HCT116 (cell line): ENCODE measurements around the gene ETS1.

Experiments used
- ATF3 ChIP-seq: IDR thresholded peaks from 2 replicates; pipeline ENCODE4 v1.6.1; 2012
- CEBPB ChIP-seq: IDR thresholded peaks from 2 replicates; pipeline ENCODE4 v1.6.1; 2012; ENCODE audit warnings: low read depth
- CTCF ChIP-seq, 3 experiments: fragments of 200-600 bp in 1 of 3; sonication (generic) in 1 of 3; IDR thresholded peaks in 2 of 3; conservative IDR thresholded peaks in 1 of 3; 2 replicates each; pipeline ENCODE4 v1.5.1; 2012 to 2017; ENCODE audit warnings: low read depth in 2 of 3, low read length in 2 of 3, antibody characterized with exemption in 1 of 3, borderline replicate concordance in 1 of 3, control low read depth in 1 of 3, mild to moderate bottlenecking in 1 of 3, mixed read lengths in 1 of 3, mixed run types in 1 of 3, moderate library complexity in 1 of 3; ENCODE audit not compliant: insufficient read depth in 1 of 3
- ELF1 ChIP-seq: IDR thresholded peaks from 2 replicates; pipeline ENCODE4 v1.6.1; 2012; ENCODE audit warnings: low read depth, borderline replicate concordance
- EZH2 ChIP-seq: fragments of 200-600 bp; sonication (generic); IDR thresholded peaks from 2 replicates; pipeline ENCODE4 v1.6.1; 2017; ENCODE audit warnings: antibody characterized with exemption, mixed run types
- EZH2phosphoT487 ChIP-seq: fragments of 200-600 bp; IDR thresholded peaks from 2 replicates; pipeline ENCODE4 v1.6.1; 2018; ENCODE audit warnings: antibody characterized with exemption, borderline replicate concordance
- POLR2A ChIP-seq: IDR thresholded peaks from 2 replicates; pipeline ENCODE4 v1.7.0; 2011; ENCODE audit warnings: borderline replicate concordance; ENCODE audit not compliant: insufficient read depth, insufficient read length; ENCODE audit errors: extremely low read depth
- POLR2AphosphoS5 ChIP-seq: IDR thresholded peaks from 2 replicates; pipeline ENCODE4 v1.6.1; 2011; ENCODE audit warnings: mild to moderate bottlenecking, low read depth, low read length, moderate library complexity
- TF ChIP-seq, protein P1 (sequence below): IDR thresholded peaks from 2 replicates; pipeline ENCODE4 v1.6.1; 2012; ENCODE audit warnings: low read depth

GRCh38 chr11:128411150-128411549, 176.2 kb downstream of the ETS1 start:
- TF ChIP-seq EZH2: no peak
- TF ChIP-seq, protein P1, sequence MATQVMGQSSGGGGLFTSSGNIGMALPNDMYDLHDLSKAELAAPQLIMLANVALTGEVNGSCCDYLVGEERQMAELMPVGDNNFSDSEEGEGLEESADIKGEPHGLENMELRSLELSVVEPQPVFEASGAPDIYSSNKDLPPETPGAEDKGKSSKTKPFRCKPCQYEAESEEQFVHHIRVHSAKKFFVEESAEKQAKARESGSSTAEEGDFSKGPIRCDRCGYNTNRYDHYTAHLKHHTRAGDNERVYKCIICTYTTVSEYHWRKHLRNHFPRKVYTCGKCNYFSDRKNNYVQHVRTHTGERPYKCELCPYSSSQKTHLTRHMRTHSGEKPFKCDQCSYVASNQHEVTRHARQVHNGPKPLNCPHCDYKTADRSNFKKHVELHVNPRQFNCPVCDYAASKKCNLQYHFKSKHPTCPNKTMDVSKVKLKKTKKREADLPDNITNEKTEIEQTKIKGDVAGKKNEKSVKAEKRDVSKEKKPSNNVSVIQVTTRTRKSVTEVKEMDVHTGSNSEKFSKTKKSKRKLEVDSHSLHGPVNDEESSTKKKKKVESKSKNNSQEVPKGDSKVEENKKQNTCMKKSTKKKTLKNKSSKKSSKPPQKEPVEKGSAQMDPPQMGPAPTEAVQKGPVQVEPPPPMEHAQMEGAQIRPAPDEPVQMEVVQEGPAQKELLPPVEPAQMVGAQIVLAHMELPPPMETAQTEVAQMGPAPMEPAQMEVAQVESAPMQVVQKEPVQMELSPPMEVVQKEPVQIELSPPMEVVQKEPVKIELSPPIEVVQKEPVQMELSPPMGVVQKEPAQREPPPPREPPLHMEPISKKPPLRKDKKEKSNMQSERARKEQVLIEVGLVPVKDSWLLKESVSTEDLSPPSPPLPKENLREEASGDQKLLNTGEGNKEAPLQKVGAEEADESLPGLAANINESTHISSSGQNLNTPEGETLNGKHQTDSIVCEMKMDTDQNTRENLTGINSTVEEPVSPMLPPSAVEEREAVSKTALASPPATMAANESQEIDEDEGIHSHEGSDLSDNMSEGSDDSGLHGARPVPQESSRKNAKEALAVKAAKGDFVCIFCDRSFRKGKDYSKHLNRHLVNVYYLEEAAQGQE: no peak
- TF ChIP-seq POLR2AphosphoS5: no peak
- no peak for TF ChIP-seq POLR2A
- TF ChIP-seq CTCF (IDR thresholded peaks at IDR 0.05 in 2 of 3, conservative IDR thresholded peaks at IDR 0.05 in 1 of 3; ENCODE audit: borderline replicate concordance in 1 of 3, insufficient read depth in 1 of 3, low read depth in 2 of 3, low read length in 2 of 3): no peak
- TF ChIP-seq ATF3: no peak
- TF ChIP-seq CEBPB: no peak
- TF ChIP-seq EZH2phosphoT487: no peak
- TF ChIP-seq ELF1: no peak
